ENCODE measurements around the gene HOXB5. TPM values are rescaled to one million over a fixed set of nuclear protein-coding genes. Genes with fewer than 3 reads are reported as not detected.

Gene HOXB5
- total RNA-seq, 1 experiment from 2014 or later = not detected

DNA sequence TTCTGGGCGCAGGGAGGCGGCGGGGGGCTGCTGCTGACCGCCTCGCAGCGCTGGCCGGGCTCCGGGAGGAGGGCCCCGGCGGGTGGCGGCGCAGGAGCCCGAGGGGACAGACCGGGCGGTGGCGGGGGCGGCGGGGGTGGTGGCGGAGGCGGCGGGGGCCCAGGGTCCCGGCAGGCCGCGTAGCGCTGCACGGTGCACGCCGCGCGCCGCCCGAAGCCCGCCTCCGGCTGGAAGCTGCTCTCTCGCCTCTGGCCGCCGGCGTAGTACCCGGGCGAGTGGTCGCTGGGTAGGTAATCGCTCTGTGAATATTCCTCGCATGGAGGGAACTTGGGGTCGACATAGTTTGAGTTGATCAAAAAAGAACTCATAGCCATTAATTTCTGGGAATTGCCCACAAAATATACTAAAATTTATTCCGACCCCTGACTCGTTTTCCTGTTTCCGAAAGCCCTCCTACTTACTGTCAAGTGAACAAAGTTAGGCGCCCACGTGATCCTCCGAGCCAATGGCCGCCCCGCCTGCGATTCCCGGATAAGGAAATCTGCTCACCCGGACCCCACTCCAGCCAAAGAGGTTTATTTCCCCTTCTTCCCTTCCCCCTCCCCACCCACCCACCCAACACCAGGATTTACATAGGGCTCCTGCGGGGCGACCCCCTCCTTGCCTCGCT is 15.5 kb downstream of the HOXB5 start, which contains the start of gene HOXB4:
Gene HOXB4, minus strand, starts transcription at position 405 of the 670 bp plus-strand sequence. Its CDS starts 31 bp downstream, at position 374.
- no peak within 1 kb of the TSS for H2BK120ac ChIP-seq (ENCODE audit: low read depth, low read length, poor library complexity, severe bottlenecking)
- no peak within 1 kb of the TSS for H3K18ac ChIP-seq (ENCODE audit: insufficient read length, low read depth, low read length)
- no peak within 1 kb of the TSS for H2AFZ ChIP-seq (ENCODE audit: low read length)
- no peak within 1 kb of the TSS for H3K27ac Mint-ChIP-seq
- no peak within 1 kb of the TSS for H3K27ac ChIP-seq (ENCODE audit: insufficient read length, low read depth, low read length)
- no peak within 1 kb of the TSS for H3K56ac ChIP-seq (ENCODE audit: insufficient read length, low read depth, low read length)
- H4K8ac ChIP-seq (replicated peaks; ENCODE audit: insufficient read length, low read depth, low read length) = no peak within 1 kb of the TSS
- no peaks in the 10 kb centered on the region for H4K20me1 ChIP-seq (ENCODE audit: control insufficient read depth, insufficient read depth, insufficient read length)
- no peaks in the 10 kb centered on the region for H3K79me1 ChIP-seq (ENCODE audit: insufficient read depth, low read depth, low read length, poor library complexity, severe bottlenecking)
- H3K27me3 Mint-ChIP-seq (ENCODE audit: low read depth) = peaks cover 51% of the 10 kb centered on the region
- no peak within 1 kb of the TSS for H2BK12ac ChIP-seq (ENCODE audit: insufficient read length, low read depth, low read length)
- peaks cover 7 to 17% of the 10 kb centered on the region in 2 experiments; a peak in 4 of 5 replicates for H3K9me3 Mint-ChIP-seq
- H3K4me3 Mint-ChIP-seq = peak within 1 kb of the TSS; percentile 38 to 70
- no peak within 1 kb of the TSS for H2AK5ac ChIP-seq (ENCODE audit: insufficient read length, low read length)
- no peak within 1 kb of the TSS for H2BK5ac ChIP-seq (ENCODE audit: insufficient read length, low read length)
- no peak within 1 kb of the TSS for H3K4ac ChIP-seq (ENCODE audit: low read depth, low read length)
- H3K4me1 ChIP-seq (ENCODE audit: insufficient read depth, low read length) = no peaks in the 10 kb centered on the region
- no peak for TF ChIP-seq CTCF (conservative IDR thresholded peaks at IDR 0.05)
- no peaks in the 10 kb centered on the region; a peak in 2 of 7 replicates for H3K36me3 Mint-ChIP-seq (ENCODE audit: insufficient read depth in 1 of 3, low read depth in 3 of 3)
- H3K9me3 ChIP-seq (ENCODE audit: control insufficient read depth, low read depth, low read length) = no peaks in the 10 kb centered on the region
- H3T11ph ChIP-seq (ENCODE audit: low read length) = no peak within 1 kb of the TSS
- DNase-seq = peak; percentile 90
- H3K27me3 ChIP-seq (ENCODE audit: insufficient read depth, low read length) = peaks cover 96% of the 10 kb centered on the region
- H2BK15ac ChIP-seq (ENCODE audit: low read depth, low read length) = no peak within 1 kb of the TSS
- H3K9ac ChIP-seq (ENCODE audit: extremely low read depth, insufficient read length, low read length) = no peak within 1 kb of the TSS
- no peak within 1 kb of the TSS for H4K91ac ChIP-seq (ENCODE audit: insufficient read length, low read depth, low read length)
- WGBS (ENCODE audit: extremely low coverage, insufficient read length, low lambda C conversion rate) = no CpG with 5 or more reads among the region's 58 CpGs
- H3K4me1 Mint-ChIP-seq = peaks cover 2 to 33% of the 10 kb centered on the region in 2 experiments
- no peak within 1 kb of the TSS for H3K4me2 ChIP-seq (ENCODE audit: insufficient read depth, insufficient read length, low read length)
- no peak within 1 kb of the TSS for H3K14ac ChIP-seq (ENCODE audit: insufficient read depth, low read length)
- no peaks in the 10 kb centered on the region for H3K23me2 ChIP-seq (ENCODE audit: insufficient read length, low read depth, low read length, poor library complexity, severe bottlenecking)
- H3K23ac ChIP-seq (ENCODE audit: insufficient read length, low read depth, low read length) = no peak within 1 kb of the TSS
- no peak within 1 kb of the TSS for H4K5ac ChIP-seq (ENCODE audit: insufficient read length, low read depth, low read length)
- no peaks in the 10 kb centered on the region for H3K79me2 ChIP-seq (ENCODE audit: insufficient read depth, low read length)
- H2BK20ac ChIP-seq (ENCODE audit: low read depth, low read length, poor library complexity, severe bottlenecking) = no peak within 1 kb of the TSS
